Lower leg skin (tissue), 3 donors: ENCODE data around the gene PRSS38.

Source experiments
- CTCF ChIP-seq, 3 donors: fragments of 450-650 bp; IDR thresholded peaks; one replicate each; pipeline ENCODE4 v1.5.1; 2016; ENCODE audit warnings: antibody characterized with exemption in 3 of 3, mild to moderate bottlenecking in 3 of 3, moderate library complexity in 2 of 3
- POLR2A ChIP-seq, 2 donors: fragments of 450-650 bp; IDR thresholded peaks; one replicate each; pipeline ENCODE4 v1.6.1; 2016 to 2017; ENCODE audit warnings: antibody characterized with exemption in 2 of 2, mild to moderate bottlenecking in 1 of 2, moderate library complexity in 1 of 2

- TF ChIP-seq POLR2A (IDR thresholded peaks at IDR 0.05) (no peak), CTCF (IDR thresholded peaks at IDR 0.05) (no peak)
These were observed 70.4 kb downstream of the PRSS38 start for GRCh38 chr1:227885648-227886502.
